BJ (cell line): ENCODE data around the gene SLC6A6. TPM values are rescaled to one million over a fixed set of nuclear protein-coding genes. Genes with fewer than 3 reads are reported as not detected.

Experiments
- CTCF ChIA-PET: fragments of 350-600 bp; formaldehyde crosslinking; extraction: SDS; loops from one replicate; lab custom pipeline; 2021; ENCODE audit warnings: antibody characterized with exemption, inconsistent platforms; lab: Yijun Ruan, JAX
- POLR2A ChIA-PET: fragments of 300-600 bp; sonication (Branson Sonifier 250); formaldehyde crosslinking; extraction: SDS; loops from one replicate; lab custom pipeline; 2021; ENCODE audit warnings: antibody characterized with exemption; lab: Charles Lee
- DNase-seq: peaks from one replicate; pipeline ENCODE4 v3.0.0-alpha.2; 2011; ENCODE audit warnings: low read depth
- H3K27me3 ChIP-seq: 2 replicates; pipeline ENCODE4 v1.6.0; 2011; ENCODE audit warnings: low read length; ENCODE audit not compliant: control insufficient read depth, insufficient read depth
- H3K36me3 ChIP-seq: 2 replicates; pipeline ENCODE4 v1.5.1; 2011; ENCODE audit warnings: low read length; ENCODE audit not compliant: control insufficient read depth, insufficient read depth
- H3K4me3 ChIP-seq: 2 replicates; pipeline ENCODE4 v1.5.1; 2011; ENCODE audit warnings: low read depth, mild to moderate bottlenecking, control low read depth, low read length
- CTCF ChIP-seq: IDR thresholded peaks from 2 replicates; pipeline ENCODE4 v1.5.1; 2011; ENCODE audit warnings: low read depth, mild to moderate bottlenecking, control low read depth, inconsistent platforms, low read length, moderate library complexity; ENCODE audit not compliant: insufficient read depth
- polyA plus RNA-seq: library from polyadenylated mRNA; depleted of rRNA; stranded (reverse); fragments of >200 nt; gene quantifications from 2 replicates; pipeline ENCODE4 v1.2.3, GENCODE V29; 2011

The SLC6A6 gene
- polyA plus RNA-seq, 1 experiment: 114 TPM

DNA sequence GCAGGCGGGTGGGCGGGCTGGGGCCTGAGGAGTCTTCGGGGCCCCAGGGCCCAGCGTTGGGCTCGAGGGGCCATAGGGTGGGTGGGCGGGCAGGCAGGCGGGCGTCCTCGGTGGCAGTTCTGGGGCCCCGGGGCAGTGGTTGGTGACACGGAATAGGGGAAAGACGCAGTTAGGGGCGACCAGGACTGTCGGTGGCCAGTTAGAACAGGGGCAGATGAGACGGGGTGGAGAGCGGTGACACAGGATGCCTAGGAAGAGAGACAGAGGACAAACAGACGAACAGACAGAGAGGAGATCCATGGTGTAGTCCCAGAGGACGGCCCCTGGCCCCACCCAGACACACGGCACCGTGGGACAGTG, 101.3 kb downstream of the SLC6A6 start:
- CTCF ChIA-PET: interaction anchor here (1.3 kb wide), 2 partner anchors 16 to 46 kb away, joined by 3 to 8 read pairs; no protein-coding TSS in a partner anchor
- H3K4me3 ChIP-seq: no peak overlapping the region
- POLR2A ChIA-PET: no interaction called here
- no peak for TF ChIP-seq CTCF
- no peak for DNase-seq
- H3K27me3 ChIP-seq: no peaks in the 10 kb centered on the region
- H3K36me3 ChIP-seq: no peaks in the 10 kb centered on the region

GRCh38 chr3:14505001-14505802, 102.8 kb downstream of the SLC6A6 start:
- POLR2A ChIA-PET: no interaction called here
- TF ChIP-seq CTCF: no peak
- no peak for DNase-seq
- no peaks in the 10 kb centered on the region for H3K36me3 ChIP-seq
- no peak overlapping the region for H3K4me3 ChIP-seq
- CTCF ChIA-PET: interaction anchor here (0.7 to 1.5 kb wide), 8 partner anchors 12 to 416 kb away, joined by 3 to 8 read pairs (median 4); no protein-coding TSS in a partner anchor
- H3K27me3 ChIP-seq: no peaks in the 10 kb centered on the region; the same call in 1 of the 2 replicates

DNA sequence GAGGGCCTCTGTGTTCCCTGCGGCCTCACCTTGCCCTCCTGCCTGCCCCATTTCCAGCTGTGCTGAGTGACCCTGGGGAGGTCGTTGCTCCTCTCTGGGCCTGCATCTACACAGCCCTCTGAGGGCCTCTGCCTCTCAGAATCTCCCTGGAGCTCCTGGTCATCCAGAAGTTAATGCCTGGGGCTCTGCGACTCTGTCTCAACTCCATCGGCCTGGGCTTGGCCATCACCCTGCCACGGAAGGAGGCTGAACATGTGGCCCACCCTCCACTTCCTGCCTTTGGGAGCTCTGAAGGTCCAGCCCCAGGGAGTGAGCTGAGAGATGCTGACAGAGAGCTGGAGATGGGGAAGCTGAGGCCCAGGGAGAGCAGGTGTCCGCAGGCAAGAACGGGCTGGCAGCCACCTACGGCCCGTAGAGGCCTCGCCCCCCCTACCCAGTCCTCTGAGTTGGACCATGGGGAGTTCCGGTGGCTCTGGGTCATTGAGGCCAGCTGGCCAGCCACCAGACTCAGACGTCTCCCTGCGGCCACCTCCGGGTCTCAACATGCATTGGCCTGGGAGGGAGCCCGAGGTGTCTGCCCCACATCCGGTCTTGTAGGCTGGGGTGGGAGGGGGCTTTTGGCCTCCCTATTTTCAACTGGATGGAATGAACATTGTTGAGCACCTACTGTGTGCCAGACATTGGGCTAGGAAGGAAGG, 103.5 kb downstream of the SLC6A6 start:
- H3K4me3 ChIP-seq: no peak overlapping the region
- no peak for TF ChIP-seq CTCF
- H3K27me3 ChIP-seq: no peaks in the 10 kb centered on the region; the same call in 1 of the 2 replicates
- H3K36me3 ChIP-seq: no peaks in the 10 kb centered on the region
- POLR2A ChIA-PET: no interaction called here
- DNase-seq: no peak
- CTCF ChIA-PET: interaction anchor here (0.8 to 1.5 kb wide), 5 partner anchors 11 to 415 kb away, joined by 3 to 4 read pairs (median 4); no protein-coding TSS in a partner anchor

GRCh38 chr3:14506626-14507304, 104.4 kb downstream of the SLC6A6 start:
- no peak for TF ChIP-seq CTCF
- ChIA-PET POLR2A (no interaction called here), CTCF (interaction anchor here (0.8 to 5.5 kb wide), 3 partner anchors 11 to 42 kb away, joined by 3 to 64 read pairs (median 4); no protein-coding TSS in a partner anchor)
- Histone ChIP-seq H3K27me3 (peaks cover 2% of the 10 kb centered on the region; the same call in 1 of the 2 replicates), H3K4me3 (no peak overlapping the region), H3K36me3 (no peaks in the 10 kb centered on the region)
- no peak for DNase-seq
